NCI-H2081 (cell line): Measurements from ENCODE around the gene GALNT10.

Experiments used
- DNase-seq, 2 experiments: peaks; one replicate each; lab custom pipeline; 2025; lab: John Stamatoyannopoulos, UW

The GALNT10 gene

GRCh38 chr5:154445422-154446194 is 255.1 kb downstream of the GALNT10 start, which contains the start of gene SAP30L:
Gene SAP30L (plus strand): TSS chr5:154445997. CDS start chr5:154446605, 608 bp downstream.
- peak; percentile 85 to 93 for DNase-seq

GRCh38 chr5:154446195-154447088 is 255.9 kb downstream of the GALNT10 start:
- DNase-seq: peak in 1 of 2 experiments; percentile 13

- DNase-seq: no peak
Observed at GRCh38 chr5:154447089-154447725, 256.7 kb downstream of the GALNT10 start.

- no peak for DNase-seq
Observed at GRCh38 chr5:154449786-154450185, 259.3 kb downstream of the GALNT10 start.

GRCh38 chr5:154451957-154452356 is 261.4 kb downstream of the GALNT10 start:
- no peak for DNase-seq

GRCh38 chr5:154455585-154455984 is 265.1 kb downstream of the GALNT10 start:
- DNase-seq: no peak

- DNase-seq: no peak
Observed at GRCh38 chr5:154456540-154456939, 266.0 kb downstream of the GALNT10 start.

- DNase-seq: no peak
Observed at GRCh38 chr5:154459015-154459414, 268.5 kb downstream of the GALNT10 start.

GRCh38 chr5:154460172-154460571 is 269.6 kb downstream of the GALNT10 start:
- no peak for DNase-seq

- no peak for DNase-seq
Observed at GRCh38 chr5:154461531-154461930, 271.0 kb downstream of the GALNT10 start.

- no peak for DNase-seq
Observed at GRCh38 chr5:154464438-154464837, 273.9 kb downstream of the GALNT10 start.

GRCh38 chr5:154465169-154465568 is 274.6 kb downstream of the GALNT10 start:
- no peak for DNase-seq

- DNase-seq: no peak
Observed at GRCh38 chr5:154466147-154466546, 275.6 kb downstream of the GALNT10 start.

- no peak for DNase-seq
Observed at GRCh38 chr5:154466671-154467070, 276.1 kb downstream of the GALNT10 start.

GRCh38 chr5:154467655-154468354 is 277.3 kb downstream of the GALNT10 start:
- DNase-seq: peak; percentile 62 to 65

- DNase-seq: no peak
Observed at GRCh38 chr5:154470137-154470536, 279.6 kb downstream of the GALNT10 start.
